Cardiac muscle cell (in vitro differentiated cells and primary cell): ENCODE results near the gene MASTL. TPM values are rescaled to one million over a fixed set of nuclear protein-coding genes. Genes with fewer than 3 reads are reported as not detected.
"Not testable (repeated sequence)": the region's sequence is repeated elsewhere in the genome, so short reads cannot be mapped to it uniquely, and the experiment has no call there.

ENCODE experiments used
- DNase-seq, 2 donors: peaks; one replicate each; pipeline versions ENCODE4 v3.0.0 to v3.0.0-alpha.2; 2010 to 2017; ENCODE audit warnings: low read depth in 1 of 2, low spot score in 1 of 2
- H3K27ac ChIP-seq: fragments of 200-600 bp; sonication (generic); 2 replicates; pipeline ENCODE4 v1.5.1; 2016
- H3K27me3 ChIP-seq: fragments of 200-600 bp; sonication (generic); 2 replicates; pipeline ENCODE4 v1.6.0; 2016; ENCODE audit warnings: control low read depth
- H3K36me3 ChIP-seq: fragments of 200-600 bp; sonication (generic); 2 replicates; pipeline ENCODE4 v1.5.1; 2016; ENCODE audit warnings: control low read depth
- H3K4me1 ChIP-seq: fragments of 200-600 bp; sonication (generic); 2 replicates; pipeline ENCODE4 v1.8.1; 2017; ENCODE audit warnings: low read depth, mild to moderate bottlenecking, mixed run types
- H3K4me3 ChIP-seq: fragments of 200-600 bp; sonication (generic); 2 replicates; pipeline ENCODE4 v1.5.1; 2016; ENCODE audit warnings: mild to moderate bottlenecking
- H3K9me3 ChIP-seq: fragments of 200-600 bp; sonication (generic); 2 replicates; pipeline ENCODE4 v1.5.1; 2017; ENCODE audit warnings: low read depth, mild to moderate bottlenecking, control low read depth
- CTCF ChIP-seq: IDR thresholded peaks from 2 replicates; pipeline ENCODE4 v1.5.1; 2012; ENCODE audit warnings: low read depth, mild to moderate bottlenecking, low read length
- polyA plus RNA-seq: library from polyadenylated mRNA; unstranded; fragments of >200 nt; fragmentation: Nextera tagmentation; extraction: Ambion mirVana; gene quantifications from 2 replicates; pipeline ENCODE4 v1.2.1, GENCODE V29; 2016
- total RNA-seq: library from RNA; depleted of rRNA; stranded (reverse); fragments of >200 nt; gene quantifications from 2 replicates; pipeline ENCODE4 v1.2.3, GENCODE V29; 2016

The MASTL gene
- total and polyA plus RNA-seq, 2 experiments from 2014 or later = 10.8 to 13.4 TPM

- no peak for TF ChIP-seq CTCF
- no peaks in the 10 kb centered on the region for H3K27me3 ChIP-seq
- no peak overlapping the region for H3K27ac ChIP-seq
- H3K9me3 ChIP-seq = no peaks in the 10 kb centered on the region
- no peak for DNase-seq
- H3K4me3 ChIP-seq = no peak overlapping the region
- peaks cover 5% of the 10 kb centered on the region for H3K4me1 ChIP-seq
- peaks cover 48% of the 10 kb centered on the region for H3K36me3 ChIP-seq
Observed at GRCh38 chr10:27147701-27148100, 7.5 kb upstream of the MASTL start.

GRCh38 chr10:27150261-27150660 lies 4.9 kb upstream of the MASTL start:
- peaks cover 11% of the 10 kb centered on the region for H3K4me1 ChIP-seq
- no peaks in the 10 kb centered on the region for H3K9me3 ChIP-seq
- no peak overlapping the region for H3K27ac ChIP-seq
- no peaks in the 10 kb centered on the region for H3K27me3 ChIP-seq
- no peak for DNase-seq
- TF ChIP-seq CTCF = no peak
- H3K36me3 ChIP-seq = peaks cover 32% of the 10 kb centered on the region
- no peak overlapping the region for H3K4me3 ChIP-seq

GRCh38 chr10:27152687-27153086 lies 2.5 kb upstream of the MASTL start:
- H3K4me3 ChIP-seq = peak overlapping the region; percentile 95
- no peak overlapping the region for H3K27ac ChIP-seq
- no peak for TF ChIP-seq CTCF

DNA sequence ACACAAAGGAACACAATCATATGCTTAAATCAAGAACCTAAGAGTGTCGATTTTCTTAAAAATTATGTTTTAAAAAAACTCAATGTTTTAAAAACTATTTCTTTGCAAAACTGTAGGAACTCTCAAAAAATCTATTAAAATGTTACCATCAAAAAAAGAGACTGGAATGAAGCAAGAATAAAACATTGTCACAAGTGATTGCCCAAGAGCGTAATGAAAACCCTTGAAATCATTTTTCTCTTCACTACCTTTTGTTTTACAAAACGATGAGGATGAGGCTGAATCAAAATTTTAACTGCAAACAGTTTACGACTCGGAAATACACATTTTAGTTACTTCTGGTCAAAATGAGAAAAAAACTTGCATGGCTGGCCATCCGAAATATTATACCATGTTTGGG lies 1.8 kb upstream of the MASTL start:
- peak in 1 of 2 donors; percentile 6 for DNase-seq
- Histone ChIP-seq H3K27me3 (no peaks in the 10 kb centered on the region), H3K36me3 (peaks cover 8% of the 10 kb centered on the region), H3K4me3 (peak overlapping the region; percentile 95), H3K4me1 (peaks cover 11% of the 10 kb centered on the region), H3K9me3 (no peaks in the 10 kb centered on the region), H3K27ac (peak overlapping the region; percentile 98)
- no peak for TF ChIP-seq CTCF

More at GRCh38 chr10:27152687-27153086, 2.5 kb upstream of the MASTL start:
- Histone ChIP-seq H3K9me3 (no peaks in the 10 kb centered on the region), H3K27me3 (no peaks in the 10 kb centered on the region), H3K4me1 (peaks cover 11% of the 10 kb centered on the region), H3K36me3 (peaks cover 11% of the 10 kb centered on the region)
- DNase-seq = no peak

DNA sequence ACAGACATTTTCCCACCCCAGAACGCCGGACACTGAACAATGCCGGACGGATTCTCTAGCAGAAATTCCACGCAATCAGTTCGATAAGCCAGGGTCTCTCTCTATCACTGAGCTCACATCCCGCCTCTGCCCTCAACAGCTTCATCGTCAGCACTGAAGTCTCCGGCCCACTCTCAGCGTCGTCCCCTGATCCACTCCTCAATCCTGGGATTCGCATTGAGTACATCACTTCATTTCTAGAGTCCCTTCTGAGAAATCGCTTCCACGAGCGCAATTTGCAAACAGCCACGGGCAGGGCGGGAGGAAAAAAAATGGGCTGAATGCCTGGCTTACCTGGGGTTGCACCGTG lies 1.3 kb upstream of the MASTL start:
- Histone ChIP-seq H3K4me1 (peaks cover 11% of the 10 kb centered on the region), H3K9me3 (no peaks in the 10 kb centered on the region), H3K27me3 (no peaks in the 10 kb centered on the region), H3K36me3 (peaks cover 8% of the 10 kb centered on the region), H3K4me3 (peak overlapping the region; percentile 95), H3K27ac (peak overlapping the region; percentile 98)
- peak; percentile 25 to 34 for DNase-seq
- TF ChIP-seq CTCF = no peak

GRCh38 chr10:27156566-27156965 lies 1.4 kb downstream of the MASTL start:
- H3K36me3 ChIP-seq = peaks cover 21% of the 10 kb centered on the region
- H3K27ac ChIP-seq = peak overlapping the region; percentile 98
- DNase-seq, H3K9me3 ChIP-seq, H3K27me3 ChIP-seq: not testable (repeated sequence)
- H3K4me1 ChIP-seq = peaks cover 11% of the 10 kb centered on the region
- H3K4me3 ChIP-seq = peak overlapping the region; percentile 95
